Suppressor macrophage treated with lipopolysaccharide for 1 hour (primary cell): Measurements from ENCODE around the gene MCC.
A peak's percentile ranks its signal among the peaks of the same experiment; 100 is the strongest.

Experiments used
- DNase-seq, 3 donors: peaks; one replicate each; pipeline ENCODE4 v3.0.0-alpha.2; 2020 to 2022

MCC gene

GRCh38 chr5:113358696-113359095 lies 129.6 kb downstream of the MCC start:
- no peak for DNase-seq

- DNase-seq, result peak; percentile 31 to 57 (median 56)
Measured at GRCh38 chr5:113357696-113358476, 130.4 kb downstream of the MCC start.

- no peak for DNase-seq
Measured at GRCh38 chr5:113356487-113356886, 131.8 kb downstream of the MCC start.

GRCh38 chr5:113354055-113354454 lies 134.2 kb downstream of the MCC start:
- no peak for DNase-seq

GRCh38 chr5:113347572-113347971 lies 140.7 kb downstream of the MCC start:
- no peak for DNase-seq

GRCh38 chr5:113344973-113345940 lies 143.0 kb downstream of the MCC start:
- DNase-seq, result peak in 2 of 3 donors; percentile 6 to 16

GRCh38 chr5:113343343-113343742 lies 144.9 kb downstream of the MCC start:
- DNase-seq, result no peak

GRCh38 chr5:113340537-113340936 lies 147.7 kb downstream of the MCC start:
- DNase-seq, result peak in 1 of 3 donors; percentile 16

GRCh38 chr5:113338628-113339027 lies 149.6 kb downstream of the MCC start:
- no peak for DNase-seq

GRCh38 chr5:113337515-113338415 lies 150.5 kb downstream of the MCC start:
- no peak for DNase-seq

- DNase-seq, result peak; percentile 64 to 74 (median 66)
Measured at GRCh38 chr5:113336975-113337374, 151.3 kb downstream of the MCC start.

- DNase-seq, result no peak
Measured at GRCh38 chr5:113333411-113333810, 154.8 kb downstream of the MCC start.

- peak; percentile 32 to 47 (median 42) for DNase-seq
Measured at GRCh38 chr5:113331209-113331551, 157.1 kb downstream of the MCC start.

GRCh38 chr5:113330533-113331208 lies 157.6 kb downstream of the MCC start:
- DNase-seq, result peak in 2 of 3 donors; percentile 5 to 15

- DNase-seq, result no peak
Measured at GRCh38 chr5:113329981-113330380, 158.3 kb downstream of the MCC start.

GRCh38 chr5:113325054-113325453 lies 163.2 kb downstream of the MCC start:
- DNase-seq, result no peak

GRCh38 chr5:113321276-113321675 lies 167.0 kb downstream of the MCC start:
- no peak for DNase-seq

- no peak for DNase-seq
Measured at GRCh38 chr5:113320273-113320780, 167.9 kb downstream of the MCC start.

- no peak for DNase-seq
Measured at GRCh38 chr5:113319256-113320053, 168.8 kb downstream of the MCC start.

- DNase-seq, result no peak
Measured at GRCh38 chr5:113317636-113318035, 170.6 kb downstream of the MCC start.

- DNase-seq, result no peak
Measured at GRCh38 chr5:113311301-113311700, 177.0 kb downstream of the MCC start.
